Natural killer cell (primary cell): ENCODE data around the gene OR8H3. TPM values are rescaled to one million over a fixed set of nuclear protein-coding genes. Genes with fewer than 3 reads are reported as not detected.

ENCODE experiments used
- ATAC-seq, 3 donors: fragments of 150-1000 bp in 2 of 3; fragments of 200-7000 bp in 1 of 3; cut with Tn5 transposase; 1 replicate in 1 of 3; 2 replicates in 2 of 3; pipeline ENCODE4 v1.10.0; 2021; ENCODE audit warnings: mild to moderate bottlenecking in 2 of 3, moderate library complexity in 2 of 3
- DNase-seq, 2 donors: peaks; one replicate each; pipeline versions ENCODE4 v3.0.0 to v3.0.0-alpha.2; 2013 to 2021; ENCODE audit warnings: mixed read lengths in 1 of 2
- H3K27ac ChIP-seq: one replicate; pipeline ENCODE4 v1.5.1; 2013; ENCODE audit warnings: mild to moderate bottlenecking, low read length
- H3K27me3 ChIP-seq: one replicate; pipeline ENCODE4 v1.6.1; 2013; ENCODE audit warnings: low read length; ENCODE audit not compliant: control insufficient read depth, insufficient read depth
- H3K36me3 ChIP-seq: one replicate; pipeline ENCODE4 v1.6.1; 2013; ENCODE audit warnings: low read length; ENCODE audit not compliant: control insufficient read depth, insufficient read depth
- H3K4me1 ChIP-seq: one replicate; pipeline ENCODE4 v1.6.1; 2013; ENCODE audit warnings: low read length; ENCODE audit not compliant: control insufficient read depth, insufficient read depth
- H3K4me3 ChIP-seq: one replicate; pipeline ENCODE4 v1.5.1; 2013; ENCODE audit warnings: low read length
- H3K9me3 ChIP-seq: one replicate; pipeline ENCODE4 v1.6.1; 2013; ENCODE audit warnings: low read length; ENCODE audit not compliant: control insufficient read depth, insufficient read depth
- H3K27ac Mint-ChIP-seq, 2 donors: one replicate each; pipeline ENCODE4 v1.8.0; 2022; ENCODE audit warnings: mild to moderate bottlenecking in 2 of 2, mixed read lengths in 2 of 2, moderate library complexity in 1 of 2
- H3K27me3 Mint-ChIP-seq, 2 donors: one replicate each; pipeline ENCODE4 v1.8.0; 2022; ENCODE audit warnings: low read depth in 2 of 2, mixed read lengths in 2 of 2
- H3K36me3 Mint-ChIP-seq: one replicate; pipeline ENCODE4 v1.8.0; 2022; ENCODE audit warnings: mixed read lengths
- H3K4me1 Mint-ChIP-seq, 2 donors: one replicate each; pipeline ENCODE4 v1.8.0; 2022; ENCODE audit warnings: mixed read lengths in 2 of 2
- H3K4me3 Mint-ChIP-seq: one replicate; pipeline ENCODE4 v1.8.0; 2022; ENCODE audit warnings: mild to moderate bottlenecking, moderate library complexity, mixed read lengths
- H3K9me3 Mint-ChIP-seq, 2 donors: one replicate each; pipeline ENCODE4 v1.8.0; 2022; ENCODE audit warnings: mixed read lengths in 2 of 2
- WGBS: methylation state at CpG from one replicate; pipeline ENCODE4 v1.1.7; 2013; ENCODE audit warnings: missing lambda C conversion rate; ENCODE audit not compliant: insufficient coverage; 5-methylcytosine and 5-hydroxymethylcytosine counted together
- intact Hi-C: fragments of 100-400 bp; cut with micrococcal nuclease; formaldehyde crosslinking; loops from one replicate; pipeline ENCODE4 v1.14.2; 2022
- total RNA-seq, 4 donors: library from RNA; stranded (reverse); fragments of 120-200 nt in 1 of 4; gene quantifications; one replicate each; pipeline versions ENCODE4 v1.2.3 to v1.2.4, GENCODE V29; 2013 to 2022
- TF ChIP-seq, protein P1 (sequence below): fragments of 200-600 bp; IDR thresholded peaks from one replicate; pipeline ENCODE4 v1.8.0; 2022; ENCODE audit warnings: antibody characterized with exemption

The OR8H3 gene, protein sequence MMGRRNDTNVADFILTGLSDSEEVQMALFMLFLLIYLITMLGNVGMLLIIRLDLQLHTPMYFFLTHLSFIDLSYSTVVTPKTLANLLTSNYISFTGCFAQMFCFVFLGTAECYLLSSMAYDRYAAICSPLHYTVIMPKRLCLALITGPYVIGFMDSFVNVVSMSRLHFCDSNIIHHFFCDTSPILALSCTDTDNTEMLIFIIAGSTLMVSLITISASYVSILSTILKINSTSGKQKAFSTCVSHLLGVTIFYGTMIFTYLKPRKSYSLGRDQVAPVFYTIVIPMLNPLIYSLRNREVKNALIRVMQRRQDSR
- not detected for total RNA-seq
- not detected for total RNA-seq (2013)

GRCh38 chr11:56122073-56122472, at the start of gene OR8H3:
OR8H3 (plus strand) TSS chr11:56122373; CDS start chr11:56122373, 0 bp downstream.
- ATAC-seq = no peak
- peaks cover 14 to 15% of the 10 kb centered on the region in 2 donors for H3K9me3 Mint-ChIP-seq
- H3K27ac ChIP-seq = no peak within 1 kb of the TSS
- intact Hi-C loops = no loop called here
- H3K4me3 ChIP-seq = no peak within 1 kb of the TSS
- no peaks in the 10 kb centered on the region for H3K36me3 ChIP-seq
- WGBS = 84% methylated on average over 5 of the region's 6 CpGs
- TF ChIP-seq, protein P1, sequence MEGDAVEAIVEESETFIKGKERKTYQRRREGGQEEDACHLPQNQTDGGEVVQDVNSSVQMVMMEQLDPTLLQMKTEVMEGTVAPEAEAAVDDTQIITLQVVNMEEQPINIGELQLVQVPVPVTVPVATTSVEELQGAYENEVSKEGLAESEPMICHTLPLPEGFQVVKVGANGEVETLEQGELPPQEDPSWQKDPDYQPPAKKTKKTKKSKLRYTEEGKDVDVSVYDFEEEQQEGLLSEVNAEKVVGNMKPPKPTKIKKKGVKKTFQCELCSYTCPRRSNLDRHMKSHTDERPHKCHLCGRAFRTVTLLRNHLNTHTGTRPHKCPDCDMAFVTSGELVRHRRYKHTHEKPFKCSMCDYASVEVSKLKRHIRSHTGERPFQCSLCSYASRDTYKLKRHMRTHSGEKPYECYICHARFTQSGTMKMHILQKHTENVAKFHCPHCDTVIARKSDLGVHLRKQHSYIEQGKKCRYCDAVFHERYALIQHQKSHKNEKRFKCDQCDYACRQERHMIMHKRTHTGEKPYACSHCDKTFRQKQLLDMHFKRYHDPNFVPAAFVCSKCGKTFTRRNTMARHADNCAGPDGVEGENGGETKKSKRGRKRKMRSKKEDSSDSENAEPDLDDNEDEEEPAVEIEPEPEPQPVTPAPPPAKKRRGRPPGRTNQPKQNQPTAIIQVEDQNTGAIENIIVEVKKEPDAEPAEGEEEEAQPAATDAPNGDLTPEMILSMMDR = no peak
- peaks cover 4% of the 10 kb centered on the region for H3K9me3 ChIP-seq
- peaks cover 7% of the 10 kb centered on the region for H3K36me3 Mint-ChIP-seq
- H3K4me1 ChIP-seq = no peaks in the 10 kb centered on the region
- no peak within 1 kb of the TSS for H3K27ac Mint-ChIP-seq
- no peak within 1 kb of the TSS for H3K4me3 Mint-ChIP-seq
- H3K27me3 Mint-ChIP-seq = no peaks in the 10 kb centered on the region
- no peak for DNase-seq
- no peaks in the 10 kb centered on the region for H3K27me3 ChIP-seq
- no peaks in the 10 kb centered on the region for H3K4me1 Mint-ChIP-seq

DNA sequence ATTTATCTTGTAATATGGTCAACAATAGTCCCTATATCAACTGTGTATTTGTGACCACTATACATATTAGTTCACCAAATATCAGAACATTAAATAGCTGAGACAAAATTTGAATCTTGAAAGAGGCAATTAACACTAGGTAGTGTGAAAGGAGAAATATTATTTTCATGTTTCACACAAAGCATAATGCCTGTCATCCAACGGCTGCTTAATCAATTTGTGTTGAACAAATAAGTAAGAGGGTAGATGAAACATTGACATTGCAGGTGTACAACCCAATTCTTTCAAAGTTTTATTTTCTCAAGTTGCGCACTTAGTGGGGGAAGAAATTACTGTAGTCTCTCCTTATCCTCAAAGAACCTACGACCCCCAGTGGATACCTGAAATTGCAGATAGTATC, 32.5 kb upstream of the OR8H3 start:
- DNase-seq = no peak
- peaks cover 7% of the 10 kb centered on the region for H3K36me3 Mint-ChIP-seq
- no peak for ATAC-seq
- no peaks in the 10 kb centered on the region for H3K4me1 ChIP-seq
- intact Hi-C loops = no loop called here
- TF ChIP-seq, protein P1 = no peak
- H3K27ac ChIP-seq = no peak overlapping the region
- no peaks in the 10 kb centered on the region for H3K4me1 Mint-ChIP-seq
- H3K27ac Mint-ChIP-seq = no peak overlapping the region
- no peaks in the 10 kb centered on the region for H3K9me3 ChIP-seq
- H3K27me3 ChIP-seq = no peaks in the 10 kb centered on the region
- H3K27me3 Mint-ChIP-seq = no peaks in the 10 kb centered on the region
- H3K4me3 Mint-ChIP-seq = no peak overlapping the region
- no peak overlapping the region for H3K4me3 ChIP-seq
- H3K36me3 ChIP-seq = no peaks in the 10 kb centered on the region
- peaks cover 5 to 10% of the 10 kb centered on the region in 2 donors for H3K9me3 Mint-ChIP-seq
- no CpG with 5 or more reads among the region's 3 CpGs for WGBS

GRCh38 chr11:56093008-56093407, 29.2 kb upstream of the OR8H3 start, which contains the start of gene OR8I2:
OR8I2 (plus strand) TSS chr11:56093308; CDS start chr11:56093308, 0 bp downstream.
- H3K4me3 ChIP-seq = no peak within 1 kb of the TSS
- TF ChIP-seq, protein P1 = no peak
- Mint-ChIP-seq H3K4me3 (no peak within 1 kb of the TSS), H3K4me1 (no peaks in the 10 kb centered on the region), H3K27ac (no peak within 1 kb of the TSS), H3K36me3 (peaks cover 5% of the 10 kb centered on the region), H3K27me3 (no peaks in the 10 kb centered on the region), H3K9me3 (peaks cover 13 to 18% of the 10 kb centered on the region in 2 donors)
- no peaks in the 10 kb centered on the region for H3K27me3 ChIP-seq
- no peak within 1 kb of the TSS for H3K27ac ChIP-seq
- H3K4me1 ChIP-seq = no peaks in the 10 kb centered on the region
- H3K36me3 ChIP-seq = no peaks in the 10 kb centered on the region
- no peak for ATAC-seq
- WGBS = 95% methylated on average over 1 of the region's 3 CpGs
- DNase-seq = no peak
- intact Hi-C loops = no loop called here
- H3K9me3 ChIP-seq = no peaks in the 10 kb centered on the region
